Measurements from ENCODE around the gene ANKRD36B.
"Not testable (repeated sequence)": the region's sequence is repeated elsewhere in the genome, so short reads cannot be mapped to it uniquely, and the experiment has no call there.

The ANKRD36B gene

DNA sequence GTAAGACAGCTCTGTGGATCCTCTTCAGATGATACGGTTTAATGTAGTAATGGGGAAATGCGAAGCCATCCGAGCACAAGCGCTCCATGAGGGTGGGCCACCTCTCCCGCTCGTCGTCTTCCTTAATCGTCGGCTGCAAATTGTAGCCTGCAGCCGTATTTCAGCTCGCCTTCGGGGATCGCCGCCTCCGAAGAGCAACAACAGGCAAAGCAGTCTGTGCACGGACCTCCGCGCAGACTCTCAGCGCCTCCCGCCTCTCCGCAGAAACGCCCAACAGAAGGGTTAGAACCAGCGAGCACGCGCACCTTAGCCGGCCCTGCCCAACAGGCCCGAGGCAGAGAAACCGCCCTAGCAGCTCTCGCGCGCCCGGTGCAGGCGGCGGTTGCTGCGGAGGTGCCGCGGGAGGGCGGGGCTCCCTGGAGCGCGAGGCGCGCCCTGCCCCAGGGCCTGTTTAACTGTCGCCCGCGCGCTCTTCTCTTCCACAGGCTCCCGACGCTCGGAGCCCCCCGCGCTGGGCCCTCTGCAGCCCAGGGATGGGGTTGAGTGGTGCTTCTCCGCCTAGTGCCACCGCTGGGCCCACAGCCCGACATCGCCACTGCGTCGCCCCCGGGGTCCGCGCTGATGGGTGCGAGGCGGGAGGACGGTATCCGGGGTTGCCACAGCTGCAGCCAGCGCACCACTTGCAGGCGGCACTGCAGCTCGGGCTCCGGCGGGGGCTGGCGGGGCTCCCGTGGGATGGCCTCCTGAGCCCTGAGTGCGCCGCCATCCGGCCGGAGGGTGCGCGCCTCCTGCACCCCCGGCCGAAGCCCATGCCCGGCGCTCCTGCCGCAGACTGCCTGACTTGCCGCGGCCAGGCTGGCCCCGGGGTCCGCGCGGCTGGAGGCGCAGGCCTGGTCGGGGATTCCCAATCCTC lies at the start of gene ANKRD36B:
ANKRD36B (minus strand) TSS at position 280 of the 913 bp plus-strand sequence; CDS start at position 88, 192 bp downstream.
- DNase-seq, result peak; percentile 84
- in situ Hi-C loops (cut with HindIII; ENCODE audit: low pct_ligation_motif_present, low pct_unique_long_range_greater_than_20kb, low sequenced_read_pairs), result not testable (repeated sequence)

DNA sequence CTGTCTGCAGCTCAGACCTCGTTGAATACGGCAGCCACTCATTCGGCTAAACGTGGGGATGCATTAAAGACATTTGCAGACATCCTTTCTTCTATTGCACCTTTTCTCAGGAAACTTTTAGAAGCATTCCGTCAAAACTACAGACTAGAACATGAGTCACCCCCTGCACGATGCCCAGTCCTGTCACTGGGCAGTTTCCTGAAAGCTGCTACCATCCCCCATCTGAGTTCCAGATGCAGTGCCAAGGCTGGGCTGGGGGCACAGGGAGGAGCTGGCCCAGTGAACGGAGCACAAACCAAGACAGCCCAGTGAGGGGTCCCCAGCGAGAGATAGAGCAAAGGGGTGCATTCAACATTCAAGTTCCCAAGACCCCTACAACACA lies 36.4 kb upstream of the ANKRD36B start:
- DNase-seq; in situ Hi-C loops (cut with HindIII; ENCODE audit: low pct_ligation_motif_present, low pct_unique_long_range_greater_than_20kb, low sequenced_read_pairs): not testable (repeated sequence)

DNA sequence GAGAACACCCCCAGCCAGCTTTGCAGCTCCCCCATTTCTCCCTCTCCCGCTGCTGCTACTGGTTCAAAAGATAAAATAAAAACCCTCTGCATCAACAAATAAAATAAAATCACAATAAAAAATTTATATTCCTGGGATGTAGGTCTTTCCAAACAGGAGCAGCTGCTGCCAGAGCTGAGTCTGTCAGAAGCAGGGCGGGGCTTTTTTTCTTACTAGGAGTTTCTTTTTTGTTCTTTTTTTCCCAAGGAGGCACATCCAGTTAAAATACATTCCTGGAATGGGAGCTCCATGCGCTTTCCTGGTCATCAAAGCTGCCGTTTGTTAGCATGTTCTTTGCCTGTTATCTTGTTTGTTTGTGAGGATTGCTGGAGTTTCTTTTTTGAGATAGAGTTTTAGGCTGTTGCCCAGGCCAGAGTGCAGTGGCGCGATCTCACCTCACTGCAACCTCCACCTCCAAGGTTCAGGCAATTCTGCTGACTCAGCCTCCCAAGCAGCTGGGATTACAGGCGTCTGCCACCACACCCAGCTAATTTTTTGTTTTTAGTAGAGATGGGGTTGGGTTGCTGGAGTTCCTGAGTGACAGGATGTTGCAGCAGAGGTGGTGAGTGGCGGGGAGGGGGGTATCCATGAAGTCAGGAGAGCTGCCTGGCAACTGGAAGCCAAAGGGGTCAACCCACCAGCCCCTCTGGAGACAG lies 35.8 kb upstream of the ANKRD36B start:
- DNase-seq; in situ Hi-C loops (cut with HindIII; ENCODE audit: low pct_ligation_motif_present, low pct_unique_long_range_greater_than_20kb, low sequenced_read_pairs): not testable (repeated sequence)

DNA sequence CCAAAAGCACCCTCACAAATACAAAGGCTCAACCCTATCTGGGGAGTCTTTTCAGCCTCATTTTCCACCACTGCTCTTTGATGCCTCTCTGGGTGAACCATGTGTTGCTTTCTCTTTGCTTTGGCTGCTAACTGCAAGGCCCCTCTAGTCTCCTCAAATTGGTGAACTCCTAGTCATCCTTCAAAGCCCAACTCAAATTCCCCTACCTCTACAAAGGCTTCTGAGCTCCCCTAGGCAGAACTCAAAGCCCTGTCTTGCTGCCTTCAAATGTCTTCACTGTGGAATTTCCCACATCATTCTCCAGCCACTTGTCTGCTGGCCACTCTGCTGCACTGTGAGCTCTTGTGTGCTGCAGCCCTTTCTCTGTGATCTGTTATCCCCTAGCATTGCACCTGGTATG lies 33.3 kb upstream of the ANKRD36B start:
- in situ Hi-C loops (cut with HindIII; ENCODE audit: low pct_ligation_motif_present, low pct_unique_long_range_greater_than_20kb, low sequenced_read_pairs), result not testable (repeated sequence)

DNA sequence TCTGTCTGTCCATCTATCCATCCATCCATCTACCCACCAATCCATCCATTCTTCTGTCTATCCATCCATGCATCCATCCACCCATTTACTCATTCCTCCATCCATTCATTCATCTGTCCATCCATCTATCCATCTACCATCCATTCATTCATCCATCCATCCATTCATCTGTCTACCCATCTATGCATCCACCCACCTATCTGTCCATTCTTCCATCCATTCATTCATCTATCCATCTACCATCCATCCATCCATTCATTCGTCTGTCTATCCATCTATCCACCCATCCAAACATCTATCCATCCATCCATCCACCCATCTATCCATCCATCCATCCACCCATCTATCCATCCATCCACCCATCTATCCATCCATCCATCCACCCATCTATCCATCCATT lies 30.8 kb upstream of the ANKRD36B start:
- in situ Hi-C loops (cut with HindIII; ENCODE audit: low pct_ligation_motif_present, low pct_unique_long_range_greater_than_20kb, low sequenced_read_pairs), result not testable (repeated sequence)

More for the DNA sequence above, 33.3 kb upstream of the ANKRD36B start:
- DNase-seq, result not testable (repeated sequence)

DNA sequence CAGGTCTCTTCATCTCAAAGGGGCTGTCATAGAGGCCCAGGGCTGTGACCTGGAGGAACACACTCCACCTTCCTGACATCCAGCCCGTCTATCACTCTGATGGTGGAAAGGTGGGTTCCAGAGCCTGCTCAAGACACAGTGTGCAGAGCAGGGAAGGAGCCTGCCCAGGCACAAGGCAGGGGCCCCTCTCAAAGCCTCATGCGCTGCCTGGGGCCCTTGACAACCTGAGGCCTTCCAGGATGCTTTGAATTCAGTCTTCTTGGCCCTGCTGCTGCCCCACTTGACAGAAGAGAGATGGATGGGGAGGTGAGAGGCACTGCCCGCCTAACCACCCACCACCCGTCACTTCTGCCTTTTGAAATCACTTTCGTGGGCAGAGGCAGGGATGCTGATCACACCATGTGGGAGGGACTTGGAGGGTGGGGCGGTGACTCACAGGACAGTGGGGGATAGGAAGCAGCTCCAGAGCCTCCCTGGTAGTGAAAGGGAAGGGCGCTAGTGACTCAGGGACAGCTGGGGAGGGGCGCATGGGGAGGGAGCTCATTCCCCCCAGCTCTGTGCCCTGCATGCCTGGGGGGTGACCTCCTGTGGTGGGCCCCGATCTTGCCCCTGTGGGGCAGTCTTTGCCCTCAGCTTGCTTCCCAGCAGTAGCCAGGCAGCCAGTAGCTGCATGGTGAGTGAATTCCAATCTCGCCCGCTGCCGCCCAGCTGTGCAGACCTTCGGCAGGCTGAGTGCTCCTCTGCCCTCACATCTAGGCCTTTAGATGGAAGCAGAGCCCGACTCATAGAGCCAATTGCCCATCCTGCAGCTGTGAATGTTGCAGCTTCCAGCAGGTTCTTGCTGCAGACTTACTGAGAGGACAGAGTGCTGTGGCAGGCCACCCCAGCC lies 29.5 kb upstream of the ANKRD36B start:
- peak; percentile 41 for DNase-seq
- in situ Hi-C loops (cut with HindIII; ENCODE audit: low pct_ligation_motif_present, low pct_unique_long_range_greater_than_20kb, low sequenced_read_pairs), result not testable (repeated sequence)

More for the DNA sequence above, 30.8 kb upstream of the ANKRD36B start:
- not testable (repeated sequence) for DNase-seq

- DNase-seq, result no peak
- in situ Hi-C loops (cut with HindIII; ENCODE audit: low pct_ligation_motif_present, low pct_unique_long_range_greater_than_20kb, low sequenced_read_pairs), result no loop called here
These were observed 28.2 kb upstream of the ANKRD36B start for GRCh38 chr2:97617911-97618310.

- in situ Hi-C loops (cut with HindIII; ENCODE audit: low pct_ligation_motif_present, low pct_unique_long_range_greater_than_20kb, low sequenced_read_pairs); DNase-seq: not testable (repeated sequence)
These were observed 26.1 kb upstream of the ANKRD36B start for GRCh38 chr2:97615746-97616145.

- DNase-seq; in situ Hi-C loops (cut with HindIII; ENCODE audit: low pct_ligation_motif_present, low pct_unique_long_range_greater_than_20kb, low sequenced_read_pairs): not testable (repeated sequence)
These were observed 22.2 kb upstream of the ANKRD36B start for GRCh38 chr2:97611895-97612294.

GRCh38 chr2:97608745-97609144 lies 19.1 kb upstream of the ANKRD36B start:
- DNase-seq; in situ Hi-C loops (cut with HindIII; ENCODE audit: low pct_ligation_motif_present, low pct_unique_long_range_greater_than_20kb, low sequenced_read_pairs): not testable (repeated sequence)

- in situ Hi-C loops (cut with HindIII; ENCODE audit: low pct_ligation_motif_present, low pct_unique_long_range_greater_than_20kb, low sequenced_read_pairs); DNase-seq: not testable (repeated sequence)
These were observed 16.1 kb upstream of the ANKRD36B start for GRCh38 chr2:97605524-97606339.

DNA sequence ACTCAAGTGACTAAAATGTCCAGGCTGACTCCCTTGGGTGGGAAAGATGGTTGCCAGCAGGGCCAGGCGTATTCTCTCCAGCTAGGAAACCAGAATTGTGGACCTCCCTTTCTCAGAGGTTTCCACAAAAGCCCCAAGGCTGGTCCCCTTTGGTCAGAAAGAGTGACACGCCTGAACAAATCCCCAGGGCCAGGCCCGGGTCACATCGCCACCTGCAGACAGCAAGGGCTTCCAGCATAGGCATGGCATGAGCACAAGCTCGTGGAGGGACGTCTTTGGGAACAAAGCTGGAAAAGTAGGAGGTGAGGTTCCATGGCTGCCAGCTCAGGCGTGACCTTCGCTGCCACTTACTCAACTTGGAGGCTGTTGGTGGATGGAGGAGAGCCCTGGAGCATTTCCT lies 15.4 kb upstream of the ANKRD36B start:
- in situ Hi-C loops (cut with HindIII; ENCODE audit: low pct_ligation_motif_present, low pct_unique_long_range_greater_than_20kb, low sequenced_read_pairs); DNase-seq: not testable (repeated sequence)

GRCh38 chr2:97601537-97601936 lies 11.9 kb upstream of the ANKRD36B start:
- DNase-seq; in situ Hi-C loops (cut with HindIII; ENCODE audit: low pct_ligation_motif_present, low pct_unique_long_range_greater_than_20kb, low sequenced_read_pairs): not testable (repeated sequence)

DNA sequence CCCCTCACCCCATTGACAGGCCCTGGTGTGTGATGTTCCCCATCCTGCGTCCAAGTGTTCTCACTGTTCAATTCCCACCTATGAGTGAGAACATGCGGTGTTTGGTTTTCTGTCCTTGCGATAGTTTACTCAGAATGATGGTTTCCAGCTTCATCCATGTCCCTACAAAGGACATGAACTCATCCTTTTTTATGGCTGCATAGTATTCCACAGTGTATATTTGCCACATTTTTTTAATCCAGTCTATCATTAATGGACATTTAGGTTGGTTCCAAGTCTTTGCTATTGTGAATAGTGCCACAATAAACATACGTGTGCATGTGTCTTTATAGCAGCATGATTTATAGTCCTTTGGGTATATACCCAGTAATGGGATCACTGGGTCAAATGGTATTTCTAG lies 6.5 kb upstream of the ANKRD36B start:
- in situ Hi-C loops (cut with HindIII; ENCODE audit: low pct_ligation_motif_present, low pct_unique_long_range_greater_than_20kb, low sequenced_read_pairs), result not testable (repeated sequence)

GRCh38 chr2:97593520-97593919 lies 3.8 kb upstream of the ANKRD36B start:
- in situ Hi-C loops (cut with HindIII; ENCODE audit: low pct_ligation_motif_present, low pct_unique_long_range_greater_than_20kb, low sequenced_read_pairs); DNase-seq: not testable (repeated sequence)

More for the DNA sequence above, 6.5 kb upstream of the ANKRD36B start:
- DNase-seq, result not testable (repeated sequence)

- peak; percentile 88 for DNase-seq
- in situ Hi-C loops (cut with HindIII; ENCODE audit: low pct_ligation_motif_present, low pct_unique_long_range_greater_than_20kb, low sequenced_read_pairs), result not testable (repeated sequence)
These were observed 1.1 kb upstream of the ANKRD36B start for GRCh38 chr2:97590515-97591394.

DNA sequence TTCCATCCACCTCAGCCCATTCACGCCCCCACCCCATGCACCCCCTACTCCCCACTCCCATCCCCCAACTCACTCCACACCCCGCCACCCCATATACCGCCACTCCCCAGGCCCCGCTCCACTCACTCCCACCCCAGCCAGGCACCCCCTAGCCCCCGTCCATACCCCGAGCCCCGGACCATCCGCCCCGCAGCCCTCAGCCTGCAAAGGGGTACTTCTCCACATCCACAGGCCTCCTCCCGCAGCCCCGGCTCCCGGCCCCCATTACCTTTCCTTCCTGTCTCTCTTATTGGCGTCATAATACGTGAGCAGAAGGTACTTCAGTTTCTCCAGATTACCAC lies 450 bp downstream of the ANKRD36B start:
- in situ Hi-C loops (cut with HindIII; ENCODE audit: low pct_ligation_motif_present, low pct_unique_long_range_greater_than_20kb, low sequenced_read_pairs); DNase-seq: not testable (repeated sequence)

Measured in ACHN (cell line).